GM12878 (cell line): ENCODE results near the gene MMP14. TPM values are rescaled to one million over a fixed set of nuclear protein-coding genes. Genes with fewer than 3 reads are reported as not detected.

ENCODE experiments used
- ATF3 ChIP-seq: IDR thresholded peaks from 2 replicates; pipeline ENCODE4 v1.6.1; 2011; ENCODE audit warnings: low read depth, mild to moderate bottlenecking, low read length, moderate library complexity, borderline replicate concordance; ENCODE audit errors: extremely low read depth
- ATF7 ChIP-seq: fragments of 450-650 bp; IDR thresholded peaks from 2 replicates; pipeline ENCODE4 v1.6.1; 2016; ENCODE audit warnings: low read depth, mild to moderate bottlenecking
- CBFB ChIP-seq: IDR thresholded peaks from 2 replicates; pipeline ENCODE4 v1.6.1; 2016; ENCODE audit warnings: antibody characterized with exemption, low read depth
- CBX3 ChIP-seq: fragments of 200-600 bp; sonication (generic); IDR thresholded peaks from 2 replicates; pipeline ENCODE4 v1.6.1; 2016; ENCODE audit warnings: low read depth, borderline replicate concordance
- CREB1 ChIP-seq: IDR thresholded peaks from 2 replicates; pipeline ENCODE4 v1.6.1; 2012; ENCODE audit warnings: low read depth, mild to moderate bottlenecking, inconsistent platforms
- EED ChIP-seq: sonication (generic); IDR thresholded peaks from 2 replicates; pipeline ENCODE4 v1.6.1; 2016; ENCODE audit warnings: antibody characterized with exemption, low read depth
- ELK1 ChIP-seq: IDR thresholded peaks from 2 replicates; pipeline ENCODE4 v1.6.1; 2012; ENCODE audit warnings: low read depth, low read length, improper control_type of control experiment
- EP300 ChIP-seq, 2 experiments: fragments of 150-350 bp in 1 of 2; IDR thresholded peaks; 2 replicates each; pipeline ENCODE4 v1.6.1; 2011 to 2012; ENCODE audit warnings: low read depth in 2 of 2, low read length in 2 of 2, borderline replicate concordance in 1 of 2, improper control_type of control experiment in 1 of 2, inconsistent platforms in 1 of 2; ENCODE audit not compliant: control insufficient read depth in 1 of 2
- FOS ChIP-seq: IDR thresholded peaks from 3 replicates; pipeline ENCODE4 v1.6.1; 2011; ENCODE audit warnings: borderline replicate concordance; ENCODE audit not compliant: insufficient read length; ENCODE audit errors: extremely low read depth
- FOXM1 ChIP-seq: IDR thresholded peaks from 2 replicates; pipeline ENCODE4 v1.6.1; 2012; ENCODE audit warnings: low read depth, mild to moderate bottlenecking, inconsistent platforms, low read length, moderate library complexity
- IKZF2 ChIP-seq, 2 experiments: fragments of 450-650 bp; IDR thresholded peaks; 2 replicates each; pipeline ENCODE4 v1.6.1; 2017; ENCODE audit warnings: mild to moderate bottlenecking in 2 of 2, moderate library complexity in 2 of 2
- JUNB ChIP-seq: IDR thresholded peaks from 2 replicates; pipeline ENCODE4 v1.6.1; 2016; ENCODE audit warnings: antibody characterized with exemption, mild to moderate bottlenecking
- KAT2A ChIP-seq: conservative IDR thresholded peaks from 2 replicates; pipeline ENCODE4 v1.6.1; 2011; ENCODE audit warnings: low read depth, low read length; ENCODE audit not compliant: control insufficient read depth
- MAX ChIP-seq: IDR thresholded peaks from 2 replicates; pipeline ENCODE4 v1.6.1; 2012; ENCODE audit warnings: low read depth, low read length, improper control_type of control experiment
- NR2C2 ChIP-seq: IDR thresholded peaks from 2 replicates; pipeline ENCODE4 v1.6.1; 2011; ENCODE audit warnings: borderline replicate concordance, low read depth; ENCODE audit not compliant: control insufficient read depth, insufficient read length
- NR2F1 ChIP-seq: fragments of 450-650 bp; conservative IDR thresholded peaks from 2 replicates; pipeline ENCODE4 v1.6.1; 2017; ENCODE audit warnings: mild to moderate bottlenecking
- POLR2A ChIP-seq: IDR thresholded peaks from 2 replicates; pipeline ENCODE4 v1.6.1; 2011; ENCODE audit warnings: low read depth, mild to moderate bottlenecking, low read length
- PRDM15 ChIP-seq: fragments of 450-650 bp; formaldehyde crosslinking; IDR thresholded peaks from 2 replicates; pipeline ENCODE4 v1.4.0; 2020; ENCODE audit warnings: mild to moderate bottlenecking, moderate library complexity
- RFX5 ChIP-seq: IDR thresholded peaks from 2 replicates; pipeline ENCODE4 v1.6.1; 2011; ENCODE audit warnings: low read depth, low read length, improper control_type of control experiment
- RUNX3 ChIP-seq: IDR thresholded peaks from 2 replicates; pipeline ENCODE4 v1.6.1; 2012; ENCODE audit warnings: low read length, inconsistent platforms
- SMAD1 ChIP-seq: fragments of 450-650 bp; IDR thresholded peaks from 2 replicates; pipeline ENCODE4 v1.6.1; 2018; ENCODE audit warnings: mild to moderate bottlenecking, low read depth; ENCODE audit not compliant: partially characterized antibody
- SPI1 ChIP-seq: IDR thresholded peaks from 2 replicates; pipeline ENCODE4 v1.6.1; 2011; ENCODE audit warnings: low read depth, mild to moderate bottlenecking, low read length, moderate library complexity, borderline replicate concordance; ENCODE audit not compliant: insufficient read depth
- ZBTB33 ChIP-seq: fragments of 450-650 bp; IDR thresholded peaks from 2 replicates; pipeline ENCODE4 v1.6.1; 2017; ENCODE audit warnings: mild to moderate bottlenecking
- ZNF274 ChIP-seq: IDR thresholded peaks from one replicate; pipeline ENCODE4 v1.8.0; 2011; ENCODE audit not compliant: insufficient read length, insufficient read depth
- ZZZ3 ChIP-seq: IDR thresholded peaks from 2 replicates; pipeline ENCODE4 v1.6.1; 2011; ENCODE audit warnings: low read depth; ENCODE audit not compliant: control insufficient read depth, insufficient read length
- polyA plus RNA-seq, 11 experiments: library from polyadenylated mRNA; depleted of rRNA in 4 of 11; unstranded in 6 of 11; stranded (reverse) in 5 of 11; fragments of >200 nt; fragmentation: Nextera tagmentation in 4 of 11; fragmentation: Illumina TruSeq in 1 of 11; extraction: Ambion mirVana in 4 of 11; extraction: Trizol in 1 of 11; gene quantifications; 1 replicate in 1 of 11; 2 replicates in 10 of 11; pipeline versions ENCODE4 v1.2.1 to v1.2.3, GENCODE V29; 2011 to 2016; ENCODE audit warnings: inconsistent platforms in 2 of 11, missing spikeins in 2 of 11, low read depth in 1 of 11
- total RNA-seq, 4 experiments: library from RNA; depleted of rRNA in 3 of 4; stranded (reverse); fragments of >200 nt in 3 of 4; fragmentation: Illumina TruSeq in 1 of 4; extraction: Trizol in 1 of 4; gene quantifications; 2 replicates each; pipeline versions ENCODE4 v1.2.1 to v1.2.3, GENCODE V29; 2013 to 2021

Gene MMP14
- total and polyA plus RNA-seq, 10 of the 15 experiments (the other 5 are each of a cell fraction or from before 2014, with no cell fraction given), result 0.31 to 1.9 (median 0.70) TPM; not detected in 2

- TF ChIP-seq ATF3 (no peak), ZNF274 (no peak), SPI1 (peak; percentile 73), EP300 (IDR thresholded peaks at IDR 0.05; ENCODE audit: borderline replicate concordance in 1 of 2, control insufficient read depth in 1 of 2, low read depth in 2 of 2, low read length in 2 of 2) (0 out of 4 replicates have a peak, but pooled peaks of 1 of the 2 experiments have one; percentile 26), MAX (no peak), RFX5 (no peak), ATF7 (no peak), IKZF2 (IDR thresholded peaks at IDR 0.05) (no peak), NR2C2 (no peak), ELK1 (peak; percentile 95), SMAD1 (no peak), ZZZ3 (no peak), FOS (no peak), CREB1 (no peak), CBFB (no peak), CBX3 (no peak), KAT2A (no peak), POLR2A (no peak), FOXM1 (peak; percentile 72; the same call in 1 of the 2 replicates), RUNX3 (no peak), JUNB (peak; percentile 76), ZBTB33 (no peak), PRDM15 (CRISPR knock-in tag) (no peak), NR2F1 (no peak), EED (no peak)
Measured at GRCh38 chr14:22870811-22871223, 34.4 kb downstream of the MMP14 start (continued).
